ENCODE results near the gene GALNS. TPM values are rescaled to one million over a fixed set of nuclear protein-coding genes. Genes with fewer than 3 reads are reported as not detected.
A peak's percentile ranks its signal among the peaks of the same experiment; 100 is the strongest.

Gene GALNS
- total and polyA plus RNA-seq, 2 experiments from 2014 or later, result 9.7 to 18.8 TPM

DNA sequence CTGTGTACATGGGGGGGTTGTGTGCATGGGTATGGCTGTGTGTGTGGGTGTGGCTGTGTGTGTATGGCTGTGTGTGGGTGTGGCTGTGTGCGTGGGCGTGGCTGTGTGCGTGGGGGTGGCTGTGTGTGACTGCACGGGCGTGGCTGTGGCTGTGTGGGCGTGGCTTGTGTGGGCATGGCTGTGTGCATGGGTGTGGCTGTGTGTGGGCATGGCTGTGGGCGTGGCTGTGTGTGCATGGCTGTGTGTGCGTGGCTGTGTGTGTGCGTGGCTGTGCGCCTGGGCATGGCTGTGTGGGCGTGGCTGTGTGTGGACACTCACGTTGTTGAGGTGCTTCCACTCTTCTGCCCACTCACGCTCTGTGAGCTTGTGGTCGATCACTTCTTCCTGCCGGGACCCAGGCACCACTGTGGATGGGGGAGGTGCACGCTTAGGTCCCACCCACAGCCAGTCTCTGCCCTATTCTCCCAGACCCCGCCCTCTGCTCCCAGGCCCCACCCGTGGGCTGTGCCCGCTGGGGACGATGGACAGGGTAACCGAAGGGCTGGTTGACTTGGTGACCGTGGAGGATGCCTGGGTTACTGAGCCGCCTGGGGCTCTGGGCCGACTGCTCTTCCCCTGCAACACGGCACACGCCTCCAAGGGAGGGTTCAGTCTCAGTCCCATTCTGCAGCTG, 25.7 kb upstream of the GALNS start:
- Histone ChIP-seq H4K20me1 (replicated peaks; ENCODE audit: insufficient read depth) (no peaks in the 10 kb centered on the region), H3K9me2 (ENCODE audit: insufficient read depth) (no peaks in the 10 kb centered on the region), H3K36me3 (ENCODE audit: insufficient read depth) (no peaks in the 10 kb centered on the region), H3F3A (replicated peaks; ENCODE audit: low read depth) (no peaks in the 10 kb centered on the region), H3K79me2 (replicated peaks; ENCODE audit: insufficient read depth) (no peaks in the 10 kb centered on the region), H3K4me3 (no peak overlapping the region), H3K27me3 (ENCODE audit: insufficient read depth) (no peaks in the 10 kb centered on the region), H3K4me2 (no peak overlapping the region), H2AFZ (no peak overlapping the region), H3K4me1 (ENCODE audit: insufficient read depth) (no peaks in the 10 kb centered on the region), H3K27ac (ENCODE audit: low read depth) (no peak overlapping the region)
- DNase-seq (ENCODE audit: low spot score), result no peak
- H3K27me3 Mint-ChIP-seq (ENCODE audit: insufficient read depth, low read depth, poor library complexity), result peaks cover 19% of the 10 kb centered on the region
- no peak overlapping the region for H3K4me3 Mint-ChIP-seq
- TF ChIP-seq NANOG (IDR thresholded peaks at IDR 0.05; ENCODE audit: borderline replicate concordance) (no peak), POLR2AphosphoS5 (IDR thresholded peaks at IDR 0.05; ENCODE audit: low read depth) (no peak), JUNB (IDR thresholded peaks at IDR 0.05; ENCODE audit: unreplicated experiment) (no peak), CREB1 (CRISPR knock-in tag; IDR thresholded peaks at IDR 0.05; ENCODE audit: low read depth) (no peak)
- TF ChIP-seq, protein P1, sequence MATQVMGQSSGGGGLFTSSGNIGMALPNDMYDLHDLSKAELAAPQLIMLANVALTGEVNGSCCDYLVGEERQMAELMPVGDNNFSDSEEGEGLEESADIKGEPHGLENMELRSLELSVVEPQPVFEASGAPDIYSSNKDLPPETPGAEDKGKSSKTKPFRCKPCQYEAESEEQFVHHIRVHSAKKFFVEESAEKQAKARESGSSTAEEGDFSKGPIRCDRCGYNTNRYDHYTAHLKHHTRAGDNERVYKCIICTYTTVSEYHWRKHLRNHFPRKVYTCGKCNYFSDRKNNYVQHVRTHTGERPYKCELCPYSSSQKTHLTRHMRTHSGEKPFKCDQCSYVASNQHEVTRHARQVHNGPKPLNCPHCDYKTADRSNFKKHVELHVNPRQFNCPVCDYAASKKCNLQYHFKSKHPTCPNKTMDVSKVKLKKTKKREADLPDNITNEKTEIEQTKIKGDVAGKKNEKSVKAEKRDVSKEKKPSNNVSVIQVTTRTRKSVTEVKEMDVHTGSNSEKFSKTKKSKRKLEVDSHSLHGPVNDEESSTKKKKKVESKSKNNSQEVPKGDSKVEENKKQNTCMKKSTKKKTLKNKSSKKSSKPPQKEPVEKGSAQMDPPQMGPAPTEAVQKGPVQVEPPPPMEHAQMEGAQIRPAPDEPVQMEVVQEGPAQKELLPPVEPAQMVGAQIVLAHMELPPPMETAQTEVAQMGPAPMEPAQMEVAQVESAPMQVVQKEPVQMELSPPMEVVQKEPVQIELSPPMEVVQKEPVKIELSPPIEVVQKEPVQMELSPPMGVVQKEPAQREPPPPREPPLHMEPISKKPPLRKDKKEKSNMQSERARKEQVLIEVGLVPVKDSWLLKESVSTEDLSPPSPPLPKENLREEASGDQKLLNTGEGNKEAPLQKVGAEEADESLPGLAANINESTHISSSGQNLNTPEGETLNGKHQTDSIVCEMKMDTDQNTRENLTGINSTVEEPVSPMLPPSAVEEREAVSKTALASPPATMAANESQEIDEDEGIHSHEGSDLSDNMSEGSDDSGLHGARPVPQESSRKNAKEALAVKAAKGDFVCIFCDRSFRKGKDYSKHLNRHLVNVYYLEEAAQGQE (IDR thresholded peaks at IDR 0.05; ENCODE audit: unreplicated experiment), result no peak
- H3K27ac Mint-ChIP-seq, result no peak overlapping the region
- H3K4me1 Mint-ChIP-seq, result no peaks in the 10 kb centered on the region
- no peaks in the 10 kb centered on the region; the same call in 1 of the 3 replicates for H3K9me3 Mint-ChIP-seq
- ATAC-seq, result no peak
- no peaks in the 10 kb centered on the region for H3K36me3 Mint-ChIP-seq (ENCODE audit: low read depth)

DNA sequence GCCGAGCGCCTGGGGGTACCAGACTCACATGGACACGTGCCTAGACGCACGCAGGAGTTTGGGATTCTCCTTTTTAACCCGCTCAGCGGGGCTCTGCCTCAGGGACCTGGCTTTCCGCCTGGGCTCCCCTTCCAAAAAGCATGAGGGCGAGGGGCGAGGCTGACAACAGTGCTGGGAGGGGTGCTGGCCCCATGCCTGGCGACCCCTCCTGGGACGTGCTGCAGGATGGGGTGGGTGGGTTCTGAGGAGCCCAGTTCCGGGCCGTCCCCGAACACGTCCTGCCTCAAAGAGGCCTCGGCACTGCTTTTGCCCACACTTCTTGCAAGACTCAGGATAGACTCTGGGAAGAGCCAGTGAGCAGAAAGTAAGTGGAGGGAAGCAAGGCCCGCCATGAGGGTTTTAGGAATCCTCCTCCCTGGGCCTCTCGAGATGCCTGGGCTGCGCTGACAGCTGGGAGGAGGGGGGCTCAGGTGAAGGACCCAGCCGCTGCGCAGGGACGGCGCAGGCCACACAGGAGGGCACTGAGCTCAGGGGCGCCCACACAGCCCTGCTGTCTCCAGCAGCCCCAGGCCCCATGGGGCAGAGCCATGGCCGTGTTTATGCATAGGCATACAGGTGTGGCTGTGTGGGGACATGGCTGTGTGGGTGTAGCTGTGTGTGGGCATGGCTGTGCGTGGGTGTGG, 25.1 kb upstream of the GALNS start:
- H3K79me2 ChIP-seq (replicated peaks; ENCODE audit: insufficient read depth), result no peaks in the 10 kb centered on the region
- H3K4me1 Mint-ChIP-seq, result no peaks in the 10 kb centered on the region
- no peaks in the 10 kb centered on the region for H3K36me3 Mint-ChIP-seq (ENCODE audit: low read depth)
- ATAC-seq, result peak; percentile 6; the same call in 2 of the 3 replicates
- no peak for DNase-seq (ENCODE audit: low spot score)
- H2AFZ ChIP-seq, result peak overlapping the region; percentile 66; the same call in 1 of the 2 replicates
- H3K4me3 ChIP-seq, result no peak overlapping the region
- no peak overlapping the region for H3K4me3 Mint-ChIP-seq
- H3K4me1 ChIP-seq (ENCODE audit: insufficient read depth), result no peaks in the 10 kb centered on the region
- H3K27ac ChIP-seq (ENCODE audit: low read depth), result no peak overlapping the region
- H3K4me2 ChIP-seq, result no peak overlapping the region
- no peaks in the 10 kb centered on the region for H3F3A ChIP-seq (replicated peaks; ENCODE audit: low read depth)
- no peaks in the 10 kb centered on the region; the same call in 1 of the 3 replicates for H3K9me3 Mint-ChIP-seq
- no peak overlapping the region for H3K27ac Mint-ChIP-seq
- no peaks in the 10 kb centered on the region for H4K20me1 ChIP-seq (replicated peaks; ENCODE audit: insufficient read depth)
- no peaks in the 10 kb centered on the region for H3K9me2 ChIP-seq (ENCODE audit: insufficient read depth)
- H3K36me3 ChIP-seq (ENCODE audit: insufficient read depth), result no peaks in the 10 kb centered on the region
- H3K27me3 ChIP-seq (ENCODE audit: insufficient read depth), result no peaks in the 10 kb centered on the region
- H3K27me3 Mint-ChIP-seq (ENCODE audit: insufficient read depth, low read depth, poor library complexity), result peaks cover 19% of the 10 kb centered on the region
- no peak for TF ChIP-seq EZH2 (IDR thresholded peaks at IDR 0.05; ENCODE audit: low read depth, unreplicated experiment)
- no peak for TF ChIP-seq NANOG (IDR thresholded peaks at IDR 0.05; ENCODE audit: borderline replicate concordance)
- no peak for TF ChIP-seq STAT1 (IDR thresholded peaks at IDR 0.05; ENCODE audit: unreplicated experiment)
- no peak for TF ChIP-seq EZH2phosphoT487 (IDR thresholded peaks at IDR 0.05; ENCODE audit: unreplicated experiment)
- no peak for TF ChIP-seq ZNF114 (CRISPR knock-in tag; IDR thresholded peaks at IDR 0.05)
- TF ChIP-seq ZNF462 (CRISPR knock-in tag; IDR thresholded peaks at IDR 0.05), result no peak
- no peak for TF ChIP-seq CREB1 (CRISPR knock-in tag; IDR thresholded peaks at IDR 0.05; ENCODE audit: low read depth)
- no peak for TF ChIP-seq POLR2AphosphoS5 (IDR thresholded peaks at IDR 0.05; ENCODE audit: low read depth)

Measured in GM23338 (cell line).